Measurements from ENCODE around the gene SBF1. TPM values are rescaled to one million over a fixed set of nuclear protein-coding genes. Genes with fewer than 3 reads are reported as not detected.

The SBF1 gene
- polyA plus RNA-seq, 1 of the 3 experiments (the other 2 are of a cell fraction), result 29.1 TPM

DNA sequence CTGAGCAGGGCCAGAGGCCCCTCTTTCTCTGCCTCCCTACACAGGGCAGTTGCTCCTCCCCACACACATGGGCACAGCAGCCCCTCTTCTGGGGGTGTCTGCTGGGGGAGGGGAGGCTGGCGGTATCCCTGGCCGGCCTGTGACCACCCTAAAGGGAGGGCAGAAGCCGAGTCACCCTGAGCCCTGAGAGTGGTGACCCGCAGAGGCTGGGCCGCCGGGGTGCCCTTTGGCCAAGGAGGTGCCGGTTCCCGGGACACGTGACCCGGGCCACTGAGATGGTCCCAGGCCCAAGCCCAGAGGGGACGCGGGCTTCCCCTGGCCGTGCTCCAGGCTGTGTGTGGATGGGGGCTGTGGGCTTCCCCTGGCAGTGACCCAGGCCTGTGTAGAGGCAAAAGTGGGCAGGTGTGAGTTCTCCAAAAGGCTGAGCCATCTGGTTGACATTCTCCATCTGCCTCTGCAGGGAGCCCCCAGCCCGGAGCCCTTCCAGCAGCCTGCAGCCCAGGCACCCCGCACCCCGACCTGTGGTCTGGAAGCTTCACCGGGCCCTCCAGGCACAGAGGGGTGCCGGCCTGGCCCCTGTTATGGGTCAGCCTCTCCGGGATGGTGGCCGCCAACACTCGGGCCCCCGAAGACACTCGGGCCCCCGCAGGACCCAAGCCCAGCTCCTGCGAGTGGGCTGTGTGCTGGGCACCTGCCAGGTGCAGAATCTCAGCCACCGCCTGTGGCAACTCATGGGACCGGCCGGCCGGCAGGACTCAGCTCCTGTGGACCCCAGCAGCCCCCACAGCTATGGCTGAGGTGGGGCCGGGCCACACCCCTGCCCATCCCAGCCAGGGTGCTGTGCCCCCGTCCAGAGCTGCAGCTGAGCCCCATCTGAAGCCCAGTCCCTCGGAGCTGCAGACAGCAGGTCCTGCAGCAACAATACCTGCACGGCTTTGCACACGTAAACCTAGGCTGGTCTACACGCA lies 7.6 kb upstream of the SBF1 start:
- no peak overlapping the region for H3K27ac ChIP-seq (ENCODE audit: low read depth in 2 of 2, low read length in 1 of 2)
- CTCF ChIA-PET, result interaction anchor here (0.6 kb wide), 1 partner anchor 145 kb away, joined by 3 read pairs; no protein-coding TSS in a partner anchor

More for the DNA sequence above, 7.6 kb upstream of the SBF1 start:
- H3K79me2 ChIP-seq (ENCODE audit: insufficient read depth), result no peaks in the 10 kb centered on the region
- POLR2A ChIA-PET, result no interaction called here
- no peaks in the 10 kb centered on the region for H3K9me3 ChIP-seq
- no peak for DNase-seq
- H3K4me1 ChIP-seq (ENCODE audit: control insufficient read depth in 1 of 2, insufficient read depth in 2 of 2, low read depth in 1 of 2, low read length in 1 of 2), result peaks cover 0 to 2% of the 10 kb centered on the region in 2 experiments; a peak in 1 of 4 replicates
- no peak for TF ChIP-seq GATA2 (CRISPR knock-in tag; IDR thresholded peaks at IDR 0.05)
- no peak for TF ChIP-seq EP300 (IDR thresholded peaks at IDR 0.05; ENCODE audit: borderline replicate concordance in 1 of 2, low read depth in 1 of 2, low read length in 1 of 2)
- TF ChIP-seq ZBTB33 (IDR thresholded peaks at IDR 0.05; ENCODE audit: borderline replicate concordance, low read depth), result no peak
- TF ChIP-seq, protein P1, sequence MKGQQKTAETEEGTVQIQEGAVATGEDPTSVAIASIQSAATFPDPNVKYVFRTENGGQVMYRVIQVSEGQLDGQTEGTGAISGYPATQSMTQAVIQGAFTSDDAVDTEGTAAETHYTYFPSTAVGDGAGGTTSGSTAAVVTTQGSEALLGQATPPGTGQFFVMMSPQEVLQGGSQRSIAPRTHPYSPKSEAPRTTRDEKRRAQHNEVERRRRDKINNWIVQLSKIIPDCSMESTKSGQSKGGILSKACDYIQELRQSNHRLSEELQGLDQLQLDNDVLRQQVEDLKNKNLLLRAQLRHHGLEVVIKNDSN (IDR thresholded peaks at IDR 0.05; ENCODE audit: borderline replicate concordance, low read depth), result no peak
- no peak for TF ChIP-seq RFX5 (IDR thresholded peaks at IDR 0.05; ENCODE audit: low read length)
- TF ChIP-seq FOXM1 (IDR thresholded peaks at IDR 0.05; ENCODE audit: low read depth), result no peak
- no peak for TF ChIP-seq FOSL2 (IDR thresholded peaks at IDR 0.05; ENCODE audit: borderline replicate concordance, low read depth)
- TF ChIP-seq TEAD4 (IDR thresholded peaks at IDR 0.05; ENCODE audit: borderline replicate concordance, insufficient read depth), result no peak
- TF ChIP-seq SIN3A (IDR thresholded peaks at IDR 0.05; ENCODE audit: borderline replicate concordance, low read depth, low read length), result no peak
- no peak for TF ChIP-seq JUND (IDR thresholded peaks at IDR 0.05)
- no peak for TF ChIP-seq RAD21 (IDR thresholded peaks at IDR 0.05; ENCODE audit: low read length)
- TF ChIP-seq IRF3 (IDR thresholded peaks at IDR 0.05; ENCODE audit: low read depth, low read length), result no peak
- TF ChIP-seq RCOR1 (IDR thresholded peaks at IDR 0.05; ENCODE audit: low read length), result no peak
- TF ChIP-seq FOXJ3 (CRISPR knock-in tag; IDR thresholded peaks at IDR 0.05), result no peak
- no peaks in the 10 kb centered on the region for H4K20me1 ChIP-seq (ENCODE audit: insufficient read depth)
- peak overlapping the region; percentile 44 to 48 for H3K4me3 ChIP-seq (ENCODE audit: low read depth in 2 of 2, low read length in 1 of 2)
- H3K4me2 ChIP-seq, result peak overlapping the region; percentile 55
- WGBS (ENCODE audit: low lambda C conversion rate), result 94% methylated on average over 7 of the region's 35 CpGs
- no peak overlapping the region for H2AFZ ChIP-seq (ENCODE audit: low read depth)
- no peaks in the 10 kb centered on the region for H3K36me3 ChIP-seq (replicated peaks in 1 of 2; ENCODE audit: control insufficient read depth in 1 of 2, insufficient read depth in 2 of 2, low read length in 1 of 2)
- no peaks in the 10 kb centered on the region for H3F3A ChIP-seq (replicated peaks; ENCODE audit: insufficient read depth)
- no peak overlapping the region for H3K9ac ChIP-seq
- H3K9me2 ChIP-seq, result no peaks in the 10 kb centered on the region
- peaks cover 10% of the 10 kb centered on the region; the same call in 1 of the 2 replicates for H3K27me3 ChIP-seq (ENCODE audit: insufficient read depth)

Measured in SK-N-SH (cell line).